Pulmonary artery endothelial cell (primary cell): ENCODE measurements around the gene RTCA. TPM values are rescaled to one million over a fixed set of nuclear protein-coding genes. Genes with fewer than 3 reads are reported as not detected.
"Not testable (repeated sequence)": the region's sequence is repeated elsewhere in the genome, so short reads cannot be mapped to it uniquely, and the experiment has no call there.

Experiments used
- DNase-seq: peaks from one replicate; pipeline ENCODE4 v3.0.0-alpha.2; 2011; ENCODE audit warnings: low read depth, low spot score
- total RNA-seq: library from RNA; depleted of rRNA; stranded (reverse); fragments of >200 nt; gene quantifications from 2 replicates; pipeline ENCODE4 v1.2.3, GENCODE V29; 2014

The RTCA gene
- 48.9 and 57.9 TPM in 2 replicates for total RNA-seq

- DNase-seq: peak; percentile 78
Observed at GRCh38 chr1:100265931-100266740, at the start of gene RTCA. Gene RTCA, plus strand, starts transcription at chr1:100266216. Its CDS starts 160 bp downstream, at chr1:100266376.

GRCh38 chr1:100217834-100218233 is 48.2 kb upstream of the RTCA start:
- no peak for DNase-seq

- DNase-seq: no peak
Observed at GRCh38 chr1:100219457-100219856, 46.6 kb upstream of the RTCA start.

GRCh38 chr1:100219883-100220282 is 46.1 kb upstream of the RTCA start:
- no peak for DNase-seq

GRCh38 chr1:100222428-100222827 is 43.6 kb upstream of the RTCA start:
- no peak for DNase-seq

GRCh38 chr1:100229681-100230443 is 36.2 kb upstream of the RTCA start:
- no peak for DNase-seq

GRCh38 chr1:100230765-100231164 is 35.3 kb upstream of the RTCA start:
- no peak for DNase-seq

GRCh38 chr1:100231721-100232120 is 34.3 kb upstream of the RTCA start:
- no peak for DNase-seq

GRCh38 chr1:100232156-100232555 is 33.9 kb upstream of the RTCA start:
- DNase-seq: no peak

GRCh38 chr1:100233566-100233965 is 32.5 kb upstream of the RTCA start:
- DNase-seq: not testable (repeated sequence)

GRCh38 chr1:100234432-100234831 is 31.6 kb upstream of the RTCA start:
- DNase-seq: no peak

GRCh38 chr1:100237091-100237490 is 28.9 kb upstream of the RTCA start:
- DNase-seq: no peak

- no peak for DNase-seq
Observed at GRCh38 chr1:100239961-100240360, 26.1 kb upstream of the RTCA start.

- DNase-seq: no peak
Observed at GRCh38 chr1:100240631-100241030, 25.4 kb upstream of the RTCA start.

GRCh38 chr1:100246738-100247137 is 19.3 kb upstream of the RTCA start:
- no peak for DNase-seq

GRCh38 chr1:100249155-100249536 is 16.9 kb upstream of the RTCA start:
- DNase-seq: no peak

GRCh38 chr1:100249537-100250257 is 16.3 kb upstream of the RTCA start, which contains the start of gene DBT:
Gene DBT, minus strand, starts transcription at chr1:100249834. Its CDS starts 14 bp downstream, at chr1:100249820.
- peak; percentile 83 for DNase-seq

GRCh38 chr1:100250264-100250663 is 15.8 kb upstream of the RTCA start:
- DNase-seq: no peak

- DNase-seq: no peak
Observed at GRCh38 chr1:100250807-100251206, 15.2 kb upstream of the RTCA start.

- DNase-seq: no peak
Observed at GRCh38 chr1:100252901-100253300, 13.1 kb upstream of the RTCA start.

GRCh38 chr1:100253552-100253951 is 12.5 kb upstream of the RTCA start:
- DNase-seq: no peak

GRCh38 chr1:100256273-100256672 is 9.7 kb upstream of the RTCA start:
- not testable (repeated sequence) for DNase-seq
